Caco-2 (cell line): Measurements from ENCODE around the gene CCIN. TPM values are rescaled to one million over a fixed set of nuclear protein-coding genes. Genes with fewer than 3 reads are reported as not detected.

Experiments
- BruUV-seq: library from RNA; stranded (reverse); fragments of 400-500 nt; replicated peaks from 2 replicates; lab custom pipeline; 2021; lab: Mats Ljungman, UMichigan
- CTCF ChIA-PET: fragments of 300-600 bp; sonication (Branson Sonifier 250); formaldehyde crosslinking; loops from one replicate; lab custom pipeline; 2022; ENCODE audit warnings: antibody characterized with exemption; lab: Charles Lee
- POLR2A ChIA-PET: fragments of 300-600 bp; sonication (Branson Sonifier 250); formaldehyde crosslinking; loops from one replicate; lab custom pipeline; 2022; ENCODE audit warnings: antibody characterized with exemption; lab: Charles Lee
- DNase-seq, 2 experiments: peaks; one replicate each; pipeline versions ENCODE4 v3.0.0 to v3.0.0-alpha.2; 2020 to 2022
- H3K27me3 ChIP-seq: replicated peaks from 2 replicates; pipeline ENCODE4 v1.6.0; 2011; ENCODE audit warnings: low read length; ENCODE audit not compliant: control insufficient read depth, insufficient read depth
- H3K36me3 ChIP-seq: 2 replicates; pipeline ENCODE4 v1.5.1; 2011; ENCODE audit warnings: low read length; ENCODE audit not compliant: control insufficient read depth, insufficient read depth
- H3K4me1 ChIP-seq: fragments of 250-450 bp; sonication (Bioruptor Pico); 2 replicates; pipeline ENCODE4 v1.5.1; 2020; ENCODE audit warnings: mild to moderate bottlenecking
- H3K4me3 ChIP-seq: 2 replicates; pipeline ENCODE4 v1.5.1; 2011; ENCODE audit warnings: low read depth, mild to moderate bottlenecking, control low read depth, low read length
- H3K9me3 ChIP-seq: fragments of 250-450 bp; sonication (Bioruptor Pico); 2 replicates; pipeline ENCODE4 v1.5.1; 2020; ENCODE audit warnings: mild to moderate bottlenecking, moderate library complexity
- H3K27ac Mint-ChIP-seq: one replicate; pipeline ENCODE4 v1.8.0; 2022; ENCODE audit warnings: mixed read lengths; ENCODE audit not compliant: unreplicated experiment
- H3K27me3 Mint-ChIP-seq: one replicate; pipeline ENCODE4 v1.8.0; 2022; ENCODE audit warnings: mixed read lengths; ENCODE audit not compliant: insufficient read depth, unreplicated experiment
- H3K36me3 Mint-ChIP-seq: one replicate; pipeline ENCODE4 v1.8.0; 2022; ENCODE audit warnings: mild to moderate bottlenecking, mixed read lengths; ENCODE audit not compliant: insufficient read depth, unreplicated experiment
- H3K4me1 Mint-ChIP-seq: one replicate; pipeline ENCODE4 v1.8.0; 2022; ENCODE audit warnings: low read depth, mixed read lengths; ENCODE audit not compliant: unreplicated experiment
- H3K4me3 Mint-ChIP-seq: one replicate; pipeline ENCODE4 v1.8.0; 2022; ENCODE audit warnings: mild to moderate bottlenecking, moderate library complexity, mixed read lengths; ENCODE audit not compliant: unreplicated experiment
- H3K9me3 Mint-ChIP-seq: one replicate; pipeline ENCODE4 v1.8.0; 2022; ENCODE audit warnings: mixed read lengths; ENCODE audit not compliant: unreplicated experiment
- intact Hi-C: fragments of 100-400 bp; cut with micrococcal nuclease; formaldehyde crosslinking; loops from one replicate; pipeline ENCODE4 v1.10.0; 2022; ENCODE audit not compliant: unreplicated experiment
- total RNA-seq: library from RNA; stranded (reverse); gene quantifications from 2 replicates; pipeline ENCODE4 v1.2.3, GENCODE V29; 2022
- TF ChIP-seq, protein P1 (sequence below), 2 experiments: fragments of 200-600 bp in 1 of 2; IDR thresholded peaks; 1 replicate in 1 of 2; 2 replicates in 1 of 2; pipeline versions ENCODE4 v1.5.1 to v1.8.0; 2011 to 2022; ENCODE audit warnings: antibody characterized with exemption in 1 of 2, control low read depth in 1 of 2, inconsistent platforms in 1 of 2, low read depth in 1 of 2, low read length in 1 of 2, mild to moderate bottlenecking in 1 of 2, moderate library complexity in 1 of 2; ENCODE audit not compliant: insufficient read depth in 1 of 2, severe bottlenecking in 1 of 2, unreplicated experiment in 1 of 2

CCIN gene
- total RNA-seq, 1 experiment from 2014 or later, result not detected

GRCh38 chr9:36204906-36205547, 35.8 kb downstream of the CCIN start:
- Mint-ChIP-seq H3K36me3 (peaks cover 92% of the 10 kb centered on the region), H3K9me3 (no peaks in the 10 kb centered on the region), H3K4me3 (no peak overlapping the region), H3K27me3 (no peaks in the 10 kb centered on the region), H3K27ac (no peak overlapping the region), H3K4me1 (no peaks in the 10 kb centered on the region)
- Histone ChIP-seq H3K4me3 (no peak overlapping the region), H3K36me3 (peaks cover 9% of the 10 kb centered on the region), H3K9me3 (no peaks in the 10 kb centered on the region), H3K27me3 (no peaks in the 10 kb centered on the region), H3K4me1 (no peaks in the 10 kb centered on the region)
- intact Hi-C loops, result no loop called here
- no TSS peak for BruUV-seq
- ChIA-PET POLR2A (interaction anchor here (0.7 to 1.0 kb wide), 2 partner anchors 13 to 15 kb away, joined by 3 read pairs; no protein-coding TSS in a partner anchor), CTCF (interaction anchor here (0.6 to 1.4 kb wide), 4 partner anchors 15 to 315 kb away, joined by 4 to 13 read pairs (median 8); partner anchors contain the start of genes CCIN and CLTA)
- DNase-seq, result peak; percentile 47 to 59
- TF ChIP-seq, protein P1, sequence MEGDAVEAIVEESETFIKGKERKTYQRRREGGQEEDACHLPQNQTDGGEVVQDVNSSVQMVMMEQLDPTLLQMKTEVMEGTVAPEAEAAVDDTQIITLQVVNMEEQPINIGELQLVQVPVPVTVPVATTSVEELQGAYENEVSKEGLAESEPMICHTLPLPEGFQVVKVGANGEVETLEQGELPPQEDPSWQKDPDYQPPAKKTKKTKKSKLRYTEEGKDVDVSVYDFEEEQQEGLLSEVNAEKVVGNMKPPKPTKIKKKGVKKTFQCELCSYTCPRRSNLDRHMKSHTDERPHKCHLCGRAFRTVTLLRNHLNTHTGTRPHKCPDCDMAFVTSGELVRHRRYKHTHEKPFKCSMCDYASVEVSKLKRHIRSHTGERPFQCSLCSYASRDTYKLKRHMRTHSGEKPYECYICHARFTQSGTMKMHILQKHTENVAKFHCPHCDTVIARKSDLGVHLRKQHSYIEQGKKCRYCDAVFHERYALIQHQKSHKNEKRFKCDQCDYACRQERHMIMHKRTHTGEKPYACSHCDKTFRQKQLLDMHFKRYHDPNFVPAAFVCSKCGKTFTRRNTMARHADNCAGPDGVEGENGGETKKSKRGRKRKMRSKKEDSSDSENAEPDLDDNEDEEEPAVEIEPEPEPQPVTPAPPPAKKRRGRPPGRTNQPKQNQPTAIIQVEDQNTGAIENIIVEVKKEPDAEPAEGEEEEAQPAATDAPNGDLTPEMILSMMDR (IDR thresholded peaks at IDR 0.05; ENCODE audit: insufficient read depth in 1 of 2, low read depth in 1 of 2, low read length in 1 of 2, severe bottlenecking in 1 of 2, unreplicated experiment in 1 of 2), result peak; percentile 35 to 53

GRCh38 chr9:36207016-36207415, 37.8 kb downstream of the CCIN start:
- Mint-ChIP-seq H3K36me3 (peaks cover 97% of the 10 kb centered on the region), H3K4me1 (no peaks in the 10 kb centered on the region), H3K27ac (no peak overlapping the region), H3K9me3 (no peaks in the 10 kb centered on the region), H3K27me3 (no peaks in the 10 kb centered on the region), H3K4me3 (no peak overlapping the region)
- TF ChIP-seq, protein P1 (IDR thresholded peaks at IDR 0.05; ENCODE audit: insufficient read depth in 1 of 2, low read depth in 1 of 2, low read length in 1 of 2, severe bottlenecking in 1 of 2, unreplicated experiment in 1 of 2), result no peak
- POLR2A ChIA-PET, result no interaction called here
- H3K36me3 ChIP-seq, result peaks cover 15% of the 10 kb centered on the region
- DNase-seq, result no peak
- no peaks in the 10 kb centered on the region for H3K27me3 ChIP-seq
- no TSS peak for BruUV-seq
- H3K4me1 ChIP-seq, result no peaks in the 10 kb centered on the region
- CTCF ChIA-PET, result interaction anchor here (1.0 kb wide), 1 partner anchor 17 kb away, joined by 4 read pairs; the partner anchor contains the start of gene CLTA
- intact Hi-C loops, result no loop called here
- H3K4me3 ChIP-seq, result no peak overlapping the region
- no peaks in the 10 kb centered on the region for H3K9me3 ChIP-seq

DNA sequence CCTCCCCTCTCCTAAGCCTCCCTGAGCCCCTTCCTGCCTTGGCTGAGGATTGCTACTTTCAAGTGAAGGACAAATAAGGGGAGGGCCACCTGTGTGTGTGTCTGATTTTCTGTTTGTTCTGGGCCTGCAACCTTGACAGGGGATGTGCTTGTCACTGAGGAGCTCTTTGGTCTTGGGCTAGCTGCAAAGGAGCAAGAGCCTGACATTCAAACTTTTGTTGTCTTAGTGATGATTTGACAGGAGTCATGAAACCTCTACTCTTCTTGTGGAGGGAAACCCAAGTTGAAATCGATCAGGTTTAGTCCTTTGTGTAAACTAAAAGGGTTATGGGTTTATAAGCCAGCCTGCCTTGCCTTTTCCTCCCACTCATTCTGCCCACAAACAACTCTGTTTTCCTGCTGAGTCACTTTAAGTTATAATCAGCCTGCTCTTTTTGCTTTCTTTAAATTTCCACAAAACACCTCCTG, 38.4 kb downstream of the CCIN start:
- no peak overlapping the region for H3K4me3 Mint-ChIP-seq
- ChIA-PET CTCF (no interaction called here), POLR2A (no interaction called here)
- Histone ChIP-seq H3K27me3 (no peaks in the 10 kb centered on the region), H3K36me3 (peaks cover 15% of the 10 kb centered on the region), H3K9me3 (no peaks in the 10 kb centered on the region), H3K4me3 (no peak overlapping the region), H3K4me1 (no peaks in the 10 kb centered on the region)
- no peaks in the 10 kb centered on the region for H3K9me3 Mint-ChIP-seq
- no peaks in the 10 kb centered on the region for H3K27me3 Mint-ChIP-seq
- no TSS peak for BruUV-seq
- H3K27ac Mint-ChIP-seq, result no peak overlapping the region
- peaks cover 91% of the 10 kb centered on the region for H3K36me3 Mint-ChIP-seq
- TF ChIP-seq, protein P1 (IDR thresholded peaks at IDR 0.05; ENCODE audit: insufficient read depth in 1 of 2, low read depth in 1 of 2, low read length in 1 of 2, severe bottlenecking in 1 of 2, unreplicated experiment in 1 of 2), result no peak
- no peak for DNase-seq
- no peaks in the 10 kb centered on the region for H3K4me1 Mint-ChIP-seq
- intact Hi-C loops, result no loop called here
